GM23338 (cell line): ENCODE data around the gene WNT5B. TPM values are rescaled to one million over a fixed set of nuclear protein-coding genes. Genes with fewer than 3 reads are reported as not detected.

Experiments used
- ATAC-seq: fragments of 200-7000 bp; cut with Tn5 transposase; 3 replicates; pipeline ENCODE4 v1.9.1; 2020
- DNase-seq: peaks from one replicate; pipeline ENCODE4 v3.0.0-alpha.2; 2015; ENCODE audit warnings: low spot score
- H2AFZ ChIP-seq: fragments of 200-600 bp; sonication (generic); 2 replicates; pipeline ENCODE4 v1.8.0; 2016; ENCODE audit warnings: antibody characterized with exemption, mild to moderate bottlenecking, moderate library complexity
- H3F3A ChIP-seq: fragments of 200-600 bp; sonication (generic); replicated peaks from 2 replicates; pipeline ENCODE4 v1.8.0; 2017; ENCODE audit warnings: antibody characterized with exemption, mixed run types, low read depth
- H3K27ac ChIP-seq: fragments of 200-600 bp; sonication (generic); 2 replicates; pipeline ENCODE4 v1.6.1; 2016; ENCODE audit warnings: low read depth
- H3K27me3 ChIP-seq: fragments of 200-600 bp; sonication (generic); 2 replicates; pipeline ENCODE4 v1.8.0; 2016; ENCODE audit warnings: mild to moderate bottlenecking, mixed run types, moderate library complexity; ENCODE audit not compliant: insufficient read depth
- H3K36me3 ChIP-seq: fragments of 200-600 bp; sonication (generic); 2 replicates; pipeline ENCODE4 v1.8.0; 2016; ENCODE audit warnings: mild to moderate bottlenecking; ENCODE audit not compliant: insufficient read depth
- H3K4me1 ChIP-seq: fragments of 200-600 bp; sonication (generic); 2 replicates; pipeline ENCODE4 v1.8.0; 2016; ENCODE audit warnings: mild to moderate bottlenecking, moderate library complexity; ENCODE audit not compliant: insufficient read depth
- H3K4me2 ChIP-seq: fragments of 200-600 bp; sonication (generic); 2 replicates; pipeline ENCODE4 v1.7.1; 2017; ENCODE audit warnings: mixed run types
- H3K4me3 ChIP-seq: fragments of 200-600 bp; sonication (generic); 2 replicates; pipeline ENCODE4 v1.6.1; 2016; ENCODE audit warnings: mixed run types
- H3K79me2 ChIP-seq: fragments of 200-600 bp; sonication (generic); replicated peaks from 2 replicates; pipeline ENCODE4 v1.8.0; 2017; ENCODE audit warnings: mild to moderate bottlenecking; ENCODE audit not compliant: insufficient read depth
- H3K9me2 ChIP-seq: fragments of 200-600 bp; sonication (generic); 2 replicates; pipeline ENCODE4 v1.8.0; 2017; ENCODE audit not compliant: insufficient read depth
- H4K20me1 ChIP-seq: fragments of 200-600 bp; sonication (generic); replicated peaks from 2 replicates; pipeline ENCODE4 v1.8.0; 2017; ENCODE audit warnings: mild to moderate bottlenecking; ENCODE audit not compliant: insufficient read depth
- H3K27ac Mint-ChIP-seq: 2 replicates; pipeline ENCODE4 v1.8.0; 2020; ENCODE audit warnings: inconsistent platforms, mild to moderate bottlenecking, moderate library complexity, mixed read lengths
- H3K27me3 Mint-ChIP-seq: 3 replicates; pipeline ENCODE4 v1.8.0; 2022; ENCODE audit warnings: low read depth, mild to moderate bottlenecking, moderate library complexity, mixed read lengths, inconsistent platforms; ENCODE audit not compliant: insufficient read depth, poor library complexity
- H3K36me3 Mint-ChIP-seq: 3 replicates; pipeline ENCODE4 v1.8.0; 2021; ENCODE audit warnings: low read depth, mild to moderate bottlenecking, inconsistent platforms, moderate library complexity, mixed read lengths
- H3K4me1 Mint-ChIP-seq: 3 replicates; pipeline ENCODE4 v1.8.0; 2020; ENCODE audit warnings: mild to moderate bottlenecking, inconsistent platforms, mixed read lengths
- H3K4me3 Mint-ChIP-seq: 3 replicates; pipeline ENCODE4 v1.8.0; 2021; ENCODE audit warnings: moderate library complexity, mild to moderate bottlenecking, inconsistent platforms, mixed read lengths
- H3K9me3 Mint-ChIP-seq: 3 replicates; pipeline ENCODE4 v1.8.0; 2020; ENCODE audit warnings: moderate library complexity, mild to moderate bottlenecking, inconsistent platforms, mixed read lengths
- CREB1 ChIP-seq: fragments of 250-450 bp; sonication (Bioruptor Pico); IDR thresholded peaks from 2 replicates; pipeline ENCODE4 v1.5.0; 2020; ENCODE audit warnings: low read depth, mild to moderate bottlenecking, moderate library complexity
- EZH2 ChIP-seq: fragments of 200-600 bp; sonication (generic); IDR thresholded peaks from one replicate; pipeline ENCODE4 v1.8.0; 2017; ENCODE audit warnings: antibody characterized with exemption, mild to moderate bottlenecking, low read depth; ENCODE audit not compliant: unreplicated experiment
- EZH2phosphoT487 ChIP-seq: fragments of 200-600 bp; sonication (generic); IDR thresholded peaks from one replicate; pipeline ENCODE4 v1.8.1; 2018; ENCODE audit warnings: antibody characterized with exemption; ENCODE audit not compliant: unreplicated experiment
- JUNB ChIP-seq: IDR thresholded peaks from one replicate; pipeline ENCODE4 v1.6.1; 2016; ENCODE audit warnings: antibody characterized with exemption; ENCODE audit not compliant: unreplicated experiment
- NANOG ChIP-seq: IDR thresholded peaks from 2 replicates; pipeline ENCODE4 v1.6.1; 2016; ENCODE audit warnings: antibody characterized with exemption, borderline replicate concordance
- POLR2AphosphoS5 ChIP-seq: IDR thresholded peaks from 2 replicates; pipeline ENCODE4 v1.6.1; 2016; ENCODE audit warnings: antibody characterized with exemption, low read depth
- STAT1 ChIP-seq: IDR thresholded peaks from one replicate; pipeline ENCODE4 v1.6.1; 2016; ENCODE audit warnings: antibody characterized with exemption; ENCODE audit not compliant: unreplicated experiment
- ZNF114 ChIP-seq: fragments of 250-450 bp; sonication (Bioruptor Pico); IDR thresholded peaks from 2 replicates; pipeline ENCODE4 v1.5.0; 2020; ENCODE audit warnings: mild to moderate bottlenecking, moderate library complexity
- ZNF331 ChIP-seq: fragments of 250-450 bp; sonication (Bioruptor Pico); IDR thresholded peaks from 2 replicates; pipeline ENCODE4 v1.5.0; 2020; ENCODE audit warnings: low read depth, mild to moderate bottlenecking, moderate library complexity
- polyA plus RNA-seq: library from polyadenylated mRNA; unstranded; fragments of >200 nt; fragmentation: Nextera tagmentation; extraction: Ambion mirVana; gene quantifications from 2 replicates; pipeline ENCODE4 v1.2.1, GENCODE V29; 2016
- total RNA-seq: library from RNA; depleted of rRNA; stranded (reverse); fragments of >200 nt; shearing (Covaris generic); gene quantifications from 2 replicates; pipeline ENCODE4 v1.2.3, GENCODE V29; 2014
- TF ChIP-seq, protein P1 (sequence below), 2 experiments: fragments of 200-600 bp in 1 of 2; sonication (generic) in 1 of 2; conservative IDR thresholded peaks; 2 replicates each; pipeline versions ENCODE4 v1.5.1 to v1.6.1; 2016 to 2017; ENCODE audit warnings: antibody characterized with exemption in 2 of 2, low read depth in 2 of 2, mild to moderate bottlenecking in 2 of 2, moderate library complexity in 1 of 2
- TF ChIP-seq, protein P2 (sequence below): IDR thresholded peaks from one replicate; pipeline ENCODE4 v1.6.1; 2018; ENCODE audit warnings: antibody characterized with exemption; ENCODE audit not compliant: unreplicated experiment
- TF ChIP-seq, protein P3 (sequence below): fragments of 250-450 bp; sonication (Bioruptor Pico); IDR thresholded peaks from 2 replicates; pipeline ENCODE4 v1.5.0; 2020; ENCODE audit warnings: mild to moderate bottlenecking, moderate library complexity
- TF ChIP-seq, protein P4 (sequence below): IDR thresholded peaks from 2 replicates; pipeline ENCODE4 v1.6.1; 2016; ENCODE audit warnings: antibody characterized with exemption

WNT5B gene
- total and polyA plus RNA-seq, 2 experiments from 2014 or later: 1.4 to 2.7 TPM

DNA sequence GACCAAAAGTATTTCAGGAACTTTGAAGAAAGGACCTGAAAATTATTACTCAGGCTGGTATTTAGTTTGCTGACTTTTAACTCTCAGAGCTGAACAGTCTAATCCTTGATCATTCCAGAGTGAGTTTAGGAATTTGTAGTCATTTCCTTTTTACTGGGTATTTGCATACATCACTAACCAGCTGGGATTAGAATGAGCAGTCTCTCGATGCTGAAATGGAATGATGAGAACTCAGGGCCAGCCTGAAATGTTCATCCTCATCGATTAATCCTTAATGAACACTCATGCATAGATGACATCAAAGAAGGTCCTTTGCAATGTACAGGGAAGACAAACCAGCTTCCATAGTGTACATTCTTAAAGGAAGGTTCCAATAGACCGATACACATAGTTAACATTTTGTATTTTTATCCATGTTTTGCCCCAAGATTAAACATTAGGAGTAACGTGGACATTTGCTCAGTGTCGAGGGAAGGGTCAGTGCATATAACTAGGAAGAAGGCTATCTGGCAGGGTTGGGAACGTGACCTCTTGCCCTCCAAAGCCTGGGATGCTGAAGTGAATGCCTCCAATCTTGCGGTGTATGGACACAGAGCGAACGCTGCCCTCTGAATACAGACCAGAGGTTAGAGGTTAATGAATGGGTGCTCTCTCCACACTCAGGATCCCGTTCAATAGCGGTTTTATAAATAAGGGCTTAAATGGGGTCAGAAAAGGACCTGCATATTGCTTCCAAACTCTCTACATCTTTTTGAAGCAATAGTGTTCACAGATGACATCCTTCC is 49.2 kb upstream of the WNT5B start:
- Mint-ChIP-seq H3K9me3 (no peaks in the 10 kb centered on the region), H3K27ac (no peak overlapping the region), H3K36me3 (no peaks in the 10 kb centered on the region), H3K27me3 (peaks cover 22% of the 10 kb centered on the region), H3K4me1 (peaks cover 6% of the 10 kb centered on the region; the same call in 2 of the 3 replicates), H3K4me3 (no peak overlapping the region)
- Histone ChIP-seq H3F3A (0 out of 2 replicates have a peak, but pooled peaks cover 3% of the 10 kb centered on the region), H3K4me3 (no peak overlapping the region), H3K9me2 (no peaks in the 10 kb centered on the region), H3K27me3 (peaks cover 20% of the 10 kb centered on the region), H4K20me1 (no peaks in the 10 kb centered on the region; the same call in 1 of the 2 replicates), H3K4me1 (no peaks in the 10 kb centered on the region), H3K36me3 (no peaks in the 10 kb centered on the region), H3K4me2 (no peak overlapping the region), H2AFZ (no peak overlapping the region), H3K27ac (no peak overlapping the region), H3K79me2 (no peaks in the 10 kb centered on the region)
- no peak for DNase-seq
- TF ChIP-seq POLR2AphosphoS5: no peak
- no peak for TF ChIP-seq JUNB
- TF ChIP-seq, protein P1, sequence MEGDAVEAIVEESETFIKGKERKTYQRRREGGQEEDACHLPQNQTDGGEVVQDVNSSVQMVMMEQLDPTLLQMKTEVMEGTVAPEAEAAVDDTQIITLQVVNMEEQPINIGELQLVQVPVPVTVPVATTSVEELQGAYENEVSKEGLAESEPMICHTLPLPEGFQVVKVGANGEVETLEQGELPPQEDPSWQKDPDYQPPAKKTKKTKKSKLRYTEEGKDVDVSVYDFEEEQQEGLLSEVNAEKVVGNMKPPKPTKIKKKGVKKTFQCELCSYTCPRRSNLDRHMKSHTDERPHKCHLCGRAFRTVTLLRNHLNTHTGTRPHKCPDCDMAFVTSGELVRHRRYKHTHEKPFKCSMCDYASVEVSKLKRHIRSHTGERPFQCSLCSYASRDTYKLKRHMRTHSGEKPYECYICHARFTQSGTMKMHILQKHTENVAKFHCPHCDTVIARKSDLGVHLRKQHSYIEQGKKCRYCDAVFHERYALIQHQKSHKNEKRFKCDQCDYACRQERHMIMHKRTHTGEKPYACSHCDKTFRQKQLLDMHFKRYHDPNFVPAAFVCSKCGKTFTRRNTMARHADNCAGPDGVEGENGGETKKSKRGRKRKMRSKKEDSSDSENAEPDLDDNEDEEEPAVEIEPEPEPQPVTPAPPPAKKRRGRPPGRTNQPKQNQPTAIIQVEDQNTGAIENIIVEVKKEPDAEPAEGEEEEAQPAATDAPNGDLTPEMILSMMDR (conservative IDR thresholded peaks at IDR 0.05; ENCODE audit: low read depth in 2 of 2): no peak
- TF ChIP-seq, protein P2, sequence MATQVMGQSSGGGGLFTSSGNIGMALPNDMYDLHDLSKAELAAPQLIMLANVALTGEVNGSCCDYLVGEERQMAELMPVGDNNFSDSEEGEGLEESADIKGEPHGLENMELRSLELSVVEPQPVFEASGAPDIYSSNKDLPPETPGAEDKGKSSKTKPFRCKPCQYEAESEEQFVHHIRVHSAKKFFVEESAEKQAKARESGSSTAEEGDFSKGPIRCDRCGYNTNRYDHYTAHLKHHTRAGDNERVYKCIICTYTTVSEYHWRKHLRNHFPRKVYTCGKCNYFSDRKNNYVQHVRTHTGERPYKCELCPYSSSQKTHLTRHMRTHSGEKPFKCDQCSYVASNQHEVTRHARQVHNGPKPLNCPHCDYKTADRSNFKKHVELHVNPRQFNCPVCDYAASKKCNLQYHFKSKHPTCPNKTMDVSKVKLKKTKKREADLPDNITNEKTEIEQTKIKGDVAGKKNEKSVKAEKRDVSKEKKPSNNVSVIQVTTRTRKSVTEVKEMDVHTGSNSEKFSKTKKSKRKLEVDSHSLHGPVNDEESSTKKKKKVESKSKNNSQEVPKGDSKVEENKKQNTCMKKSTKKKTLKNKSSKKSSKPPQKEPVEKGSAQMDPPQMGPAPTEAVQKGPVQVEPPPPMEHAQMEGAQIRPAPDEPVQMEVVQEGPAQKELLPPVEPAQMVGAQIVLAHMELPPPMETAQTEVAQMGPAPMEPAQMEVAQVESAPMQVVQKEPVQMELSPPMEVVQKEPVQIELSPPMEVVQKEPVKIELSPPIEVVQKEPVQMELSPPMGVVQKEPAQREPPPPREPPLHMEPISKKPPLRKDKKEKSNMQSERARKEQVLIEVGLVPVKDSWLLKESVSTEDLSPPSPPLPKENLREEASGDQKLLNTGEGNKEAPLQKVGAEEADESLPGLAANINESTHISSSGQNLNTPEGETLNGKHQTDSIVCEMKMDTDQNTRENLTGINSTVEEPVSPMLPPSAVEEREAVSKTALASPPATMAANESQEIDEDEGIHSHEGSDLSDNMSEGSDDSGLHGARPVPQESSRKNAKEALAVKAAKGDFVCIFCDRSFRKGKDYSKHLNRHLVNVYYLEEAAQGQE: no peak
- TF ChIP-seq, protein P3, sequence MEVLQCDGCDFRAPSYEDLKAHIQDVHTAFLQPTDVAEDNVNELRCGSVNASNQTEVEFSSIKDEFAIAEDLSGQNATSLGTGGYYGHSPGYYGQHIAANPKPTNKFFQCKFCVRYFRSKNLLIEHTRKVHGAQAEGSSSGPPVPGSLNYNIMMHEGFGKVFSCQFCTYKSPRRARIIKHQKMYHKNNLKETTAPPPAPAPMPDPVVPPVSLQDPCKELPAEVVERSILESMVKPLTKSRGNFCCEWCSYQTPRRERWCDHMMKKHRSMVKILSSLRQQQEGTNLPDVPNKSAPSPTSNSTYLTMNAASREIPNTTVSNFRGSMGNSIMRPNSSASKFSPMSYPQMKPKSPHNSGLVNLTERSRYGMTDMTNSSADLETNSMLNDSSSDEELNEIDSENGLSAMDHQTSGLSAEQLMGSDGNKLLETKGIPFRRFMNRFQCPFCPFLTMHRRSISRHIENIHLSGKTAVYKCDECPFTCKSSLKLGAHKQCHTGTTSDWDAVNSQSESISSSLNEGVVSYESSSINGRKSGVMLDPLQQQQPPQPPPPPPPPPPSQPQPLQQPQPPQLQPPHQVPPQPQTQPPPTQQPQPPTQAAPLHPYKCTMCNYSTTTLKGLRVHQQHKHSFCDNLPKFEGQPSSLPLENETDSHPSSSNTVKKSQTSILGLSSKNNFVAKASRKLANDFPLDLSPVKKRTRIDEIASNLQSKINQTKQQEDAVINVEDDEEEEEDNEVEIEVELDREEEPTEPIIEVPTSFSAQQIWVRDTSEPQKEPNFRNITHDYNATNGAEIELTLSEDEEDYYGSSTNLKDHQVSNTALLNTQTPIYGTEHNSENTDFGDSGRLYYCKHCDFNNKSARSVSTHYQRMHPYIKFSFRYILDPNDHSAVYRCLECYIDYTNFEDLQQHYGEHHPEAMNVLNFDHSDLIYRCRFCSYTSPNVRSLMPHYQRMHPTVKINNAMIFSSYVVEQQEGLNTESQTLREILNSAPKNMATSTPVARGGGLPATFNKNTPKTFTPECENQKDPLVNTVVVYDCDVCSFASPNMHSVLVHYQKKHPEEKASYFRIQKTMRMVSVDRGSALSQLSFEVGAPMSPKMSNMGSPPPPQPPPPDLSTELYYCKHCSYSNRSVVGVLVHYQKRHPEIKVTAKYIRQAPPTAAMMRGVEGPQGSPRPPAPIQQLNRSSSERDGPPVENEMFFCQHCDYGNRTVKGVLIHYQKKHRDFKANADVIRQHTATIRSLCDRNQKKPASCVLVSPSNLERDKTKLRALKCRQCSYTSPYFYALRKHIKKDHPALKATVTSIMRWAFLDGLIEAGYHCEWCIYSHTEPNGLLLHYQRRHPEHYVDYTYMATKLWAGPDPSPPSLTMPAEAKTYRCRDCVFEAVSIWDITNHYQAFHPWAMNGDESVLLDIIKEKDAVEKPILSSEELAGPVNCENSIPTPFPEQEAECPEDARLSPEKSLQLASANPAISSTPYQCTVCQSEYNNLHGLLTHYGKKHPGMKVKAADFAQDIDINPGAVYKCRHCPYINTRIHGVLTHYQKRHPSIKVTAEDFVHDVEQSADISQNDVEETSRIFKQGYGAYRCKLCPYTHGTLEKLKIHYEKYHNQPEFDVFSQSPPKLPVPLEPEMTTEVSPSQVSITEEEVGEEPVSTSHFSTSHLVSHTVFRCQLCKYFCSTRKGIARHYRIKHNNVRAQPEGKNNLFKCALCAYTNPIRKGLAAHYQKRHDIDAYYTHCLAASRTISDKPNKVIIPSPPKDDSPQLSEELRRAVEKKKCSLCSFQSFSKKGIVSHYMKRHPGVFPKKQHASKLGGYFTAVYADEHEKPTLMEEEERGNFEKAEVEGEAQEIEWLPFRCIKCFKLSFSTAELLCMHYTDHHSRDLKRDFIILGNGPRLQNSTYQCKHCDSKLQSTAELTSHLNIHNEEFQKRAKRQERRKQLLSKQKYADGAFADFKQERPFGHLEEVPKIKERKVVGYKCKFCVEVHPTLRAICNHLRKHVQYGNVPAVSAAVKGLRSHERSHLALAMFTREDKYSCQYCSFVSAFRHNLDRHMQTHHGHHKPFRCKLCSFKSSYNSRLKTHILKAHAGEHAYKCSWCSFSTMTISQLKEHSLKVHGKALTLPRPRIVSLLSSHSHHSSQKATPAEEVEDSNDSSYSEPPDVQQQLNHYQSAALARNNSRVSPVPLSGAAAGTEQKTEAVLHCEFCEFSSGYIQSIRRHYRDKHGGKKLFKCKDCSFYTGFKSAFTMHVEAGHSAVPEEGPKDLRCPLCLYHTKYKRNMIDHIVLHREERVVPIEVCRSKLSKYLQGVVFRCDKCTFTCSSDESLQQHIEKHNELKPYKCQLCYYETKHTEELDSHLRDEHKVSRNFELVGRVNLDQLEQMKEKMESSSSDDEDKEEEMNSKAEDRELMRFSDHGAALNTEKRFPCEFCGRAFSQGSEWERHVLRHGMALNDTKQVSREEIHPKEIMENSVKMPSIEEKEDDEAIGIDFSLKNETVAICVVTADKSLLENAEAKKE: no peak
- no peak for TF ChIP-seq EZH2
- no peak for TF ChIP-seq CREB1 (CRISPR knock-in tag)
- TF ChIP-seq ZNF114 (CRISPR knock-in tag): no peak
- TF ChIP-seq NANOG: no peak
- no peak for TF ChIP-seq STAT1
- TF ChIP-seq ZNF331 (CRISPR knock-in tag): no peak
- no peak for TF ChIP-seq EZH2phosphoT487
- TF ChIP-seq, protein P4, sequence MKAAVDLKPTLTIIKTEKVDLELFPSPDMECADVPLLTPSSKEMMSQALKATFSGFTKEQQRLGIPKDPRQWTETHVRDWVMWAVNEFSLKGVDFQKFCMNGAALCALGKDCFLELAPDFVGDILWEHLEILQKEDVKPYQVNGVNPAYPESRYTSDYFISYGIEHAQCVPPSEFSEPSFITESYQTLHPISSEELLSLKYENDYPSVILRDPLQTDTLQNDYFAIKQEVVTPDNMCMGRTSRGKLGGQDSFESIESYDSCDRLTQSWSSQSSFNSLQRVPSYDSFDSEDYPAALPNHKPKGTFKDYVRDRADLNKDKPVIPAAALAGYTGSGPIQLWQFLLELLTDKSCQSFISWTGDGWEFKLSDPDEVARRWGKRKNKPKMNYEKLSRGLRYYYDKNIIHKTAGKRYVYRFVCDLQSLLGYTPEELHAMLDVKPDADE: no peak
- ATAC-seq: no peak
